Measurements from ENCODE around the gene RAI14.

GRCh38 chr5:34698109-34698419 lies 41.9 kb downstream of the RAI14 start:
- TF ChIP-seq POLR2A (IDR thresholded peaks at IDR 0.05), result no peak
- no peak for TF ChIP-seq CTCF (IDR thresholded peaks at IDR 0.05)
